HCT116 (cell line): ENCODE results near the gene EHD1. TPM values are rescaled to one million over a fixed set of nuclear protein-coding genes. Genes with fewer than 3 reads are reported as not detected.

Source experiments
- ATAC-seq: fragments of 200-7000 bp; cut with Tn5 transposase; 2 replicates; pipeline ENCODE4 v1.9.1; 2020; ENCODE audit warnings: mild to moderate bottlenecking, moderate library complexity
- BruUV-seq: library from RNA; stranded (reverse); fragments of 400-500 nt; replicated peaks from 2 replicates; lab custom pipeline; 2021; lab: Mats Ljungman, UMichigan
- CTCF ChIA-PET: fragments of 300-600 bp; sonication (Branson Sonifier 250); formaldehyde crosslinking; loops from one replicate; lab custom pipeline; 2021; ENCODE audit warnings: antibody characterized with exemption; lab: Charles Lee
- POLR2A ChIA-PET: fragments of 300-600, 350-600 bp; sonication (Branson Sonifier 250); formaldehyde crosslinking; loops from one replicate; lab custom pipeline; 2021; ENCODE audit warnings: antibody characterized with exemption; lab: Charles Lee
- RAD21 ChIA-PET, 2 experiments: fragments of 300-600 bp; sonication (Branson Sonifier 250); formaldehyde crosslinking; loops; one replicate each; lab custom pipeline; 2023; ENCODE audit warnings: low total read pairs in 2 of 2; ENCODE audit not compliant: uncharacterized antibody in 2 of 2, unreplicated experiment in 2 of 2, low non-redundant PET in 1 of 2; lab: Charles Lee
- DNase-seq: peaks from one replicate; pipeline ENCODE4 v3.0.0-alpha.2; 2010; ENCODE audit warnings: low read depth, low spot score
- H2AFZ ChIP-seq: fragments of 200-600 bp; shearing (Covaris generic), sonication (generic); 2 replicates; pipeline ENCODE4 v1.6.1; 2017; ENCODE audit warnings: low read depth, mixed run types, mixed read lengths, antibody characterized with exemption, low read length; ENCODE audit not compliant: poor library complexity, severe bottlenecking
- H3K27ac ChIP-seq: 2 replicates; pipeline ENCODE4 v1.5.1; 2012; ENCODE audit warnings: low read depth, low read length
- H3K27me3 ChIP-seq: fragments of 200-600 bp; sonication (generic); 2 replicates; pipeline ENCODE4 v1.6.1; 2016; ENCODE audit warnings: mixed run types, low read length, mixed read lengths; ENCODE audit not compliant: insufficient read depth
- H3K36me3 ChIP-seq, 2 experiments: fragments of 200-500 bp in 1 of 2; fragments of 200-600 bp in 1 of 2; sonication (Bioruptor generic) in 1 of 2; sonication (generic) in 1 of 2; 2 replicates each; pipeline versions ENCODE4 v1.5.1 to v1.6.1; 2014 to 2016; ENCODE audit warnings: low read length in 2 of 2, inconsistent platforms in 1 of 2, mixed read lengths in 1 of 2, mixed run types in 1 of 2; ENCODE audit not compliant: insufficient read depth in 2 of 2, control insufficient read depth in 1 of 2
- H3K4me1 ChIP-seq, 2 experiments: fragments of 200-600 bp in 1 of 2; sonication (generic) in 1 of 2; 2 replicates each; pipeline versions ENCODE4 v1.5.1 to v1.6.1; 2012 to 2017; ENCODE audit warnings: low read length in 2 of 2, inconsistent platforms in 1 of 2, mild to moderate bottlenecking in 1 of 2, mixed read lengths in 1 of 2, mixed run types in 1 of 2, moderate library complexity in 1 of 2; ENCODE audit not compliant: insufficient read depth in 2 of 2, control insufficient read depth in 1 of 2
- H3K4me2 ChIP-seq: fragments of 200-600 bp; sonication (generic); 2 replicates; pipeline ENCODE4 v1.6.1; 2017; ENCODE audit warnings: mixed run types, low read length, mixed read lengths
- H3K4me3 ChIP-seq, 2 experiments: fragments of 200-600 bp in 1 of 2; sonication (generic) in 1 of 2; replicated peaks in 1 of 2; 2 replicates each; pipeline ENCODE4 v1.5.1; 2011 to 2016; ENCODE audit warnings: low read length in 2 of 2, control low read depth in 1 of 2, low read depth in 1 of 2, mild to moderate bottlenecking in 1 of 2, mixed read lengths in 1 of 2, mixed run types in 1 of 2
- H3K79me2 ChIP-seq: fragments of 200-600 bp; sonication (generic); 2 replicates; pipeline ENCODE4 v1.6.1; 2017; ENCODE audit warnings: mild to moderate bottlenecking, mixed run types, low read length, moderate library complexity, mixed read lengths; ENCODE audit not compliant: insufficient read depth
- H3K9ac ChIP-seq: fragments of 200-600 bp; sonication (generic); 2 replicates; pipeline ENCODE4 v1.6.1; 2016; ENCODE audit warnings: low read length, mixed read lengths
- H3K9me2 ChIP-seq: fragments of 200-600 bp; sonication (generic), shearing (Covaris generic); 2 replicates; pipeline ENCODE4 v1.6.1; 2017; ENCODE audit warnings: mixed run types, mild to moderate bottlenecking, moderate library complexity; ENCODE audit not compliant: insufficient read depth
- H3K9me3 ChIP-seq, 2 experiments: fragments of 200-500 bp in 1 of 2; fragments of 200-600 bp in 1 of 2; sonication (Bioruptor generic) in 1 of 2; sonication (generic) in 1 of 2; 2 replicates each; pipeline ENCODE4 v1.6.1; 2014 to 2017; ENCODE audit warnings: low read length in 2 of 2, mixed read lengths in 2 of 2, inconsistent platforms in 1 of 2, low read depth in 1 of 2, mild to moderate bottlenecking in 1 of 2, mixed run types in 1 of 2, moderate library complexity in 1 of 2; ENCODE audit not compliant: control insufficient read depth in 1 of 2, insufficient read depth in 1 of 2
- H4K20me1 ChIP-seq: fragments of 200-600 bp; sonication (generic), shearing (Covaris generic); 2 replicates; pipeline ENCODE4 v1.6.1; 2017; ENCODE audit warnings: mixed run types, mild to moderate bottlenecking, moderate library complexity; ENCODE audit not compliant: insufficient read depth
- CBX3 ChIP-seq: IDR thresholded peaks from 2 replicates; pipeline ENCODE4 v1.6.1; 2012; ENCODE audit warnings: low read depth
- CEBPB ChIP-seq: IDR thresholded peaks from 2 replicates; pipeline ENCODE4 v1.6.1; 2012; ENCODE audit warnings: low read depth
- CTCF ChIP-seq, 3 experiments: fragments of 200-600 bp in 1 of 3; sonication (generic) in 1 of 3; IDR thresholded peaks in 2 of 3; conservative IDR thresholded peaks in 1 of 3; 2 replicates each; pipeline ENCODE4 v1.5.1; 2012 to 2017; ENCODE audit warnings: low read depth in 2 of 3, low read length in 2 of 3, antibody characterized with exemption in 1 of 3, borderline replicate concordance in 1 of 3, control low read depth in 1 of 3, mild to moderate bottlenecking in 1 of 3, mixed read lengths in 1 of 3, mixed run types in 1 of 3, moderate library complexity in 1 of 3; ENCODE audit not compliant: insufficient read depth in 1 of 3
- EGR1 ChIP-seq: IDR thresholded peaks from 2 replicates; pipeline ENCODE4 v1.6.1; 2012; ENCODE audit warnings: low read depth
- FOSL1 ChIP-seq: IDR thresholded peaks from 2 replicates; pipeline ENCODE4 v1.6.1; 2012; ENCODE audit warnings: low read depth
- POLR2A ChIP-seq: IDR thresholded peaks from 2 replicates; pipeline ENCODE4 v1.7.0; 2011; ENCODE audit warnings: borderline replicate concordance; ENCODE audit not compliant: insufficient read depth, insufficient read length; ENCODE audit errors: extremely low read depth
- POLR2AphosphoS5 ChIP-seq: IDR thresholded peaks from 2 replicates; pipeline ENCODE4 v1.6.1; 2011; ENCODE audit warnings: mild to moderate bottlenecking, low read depth, low read length, moderate library complexity
- RAD21 ChIP-seq: IDR thresholded peaks from 2 replicates; pipeline ENCODE4 v1.6.1; 2012; ENCODE audit warnings: low read depth, mild to moderate bottlenecking
- SIN3A ChIP-seq: IDR thresholded peaks from 2 replicates; pipeline ENCODE4 v1.6.1; 2012; ENCODE audit warnings: low read depth
- SP1 ChIP-seq: IDR thresholded peaks from 2 replicates; pipeline ENCODE4 v1.6.1; 2012; ENCODE audit warnings: low read depth
- SRF ChIP-seq: IDR thresholded peaks from 2 replicates; pipeline ENCODE4 v1.6.1; 2012; ENCODE audit warnings: low read depth
- YY1 ChIP-seq: IDR thresholded peaks from 2 replicates; pipeline ENCODE4 v1.6.1; 2011; ENCODE audit warnings: low read length, low read depth, moderate library complexity, mild to moderate bottlenecking; ENCODE audit not compliant: insufficient replicate concordance; ENCODE audit errors: extremely low read depth
- intact Hi-C: fragments of 100-400 bp; cut with micrococcal nuclease; formaldehyde crosslinking; loops from 2 replicates; pipeline ENCODE4 v1.10.0; 2022
- total RNA-seq: library from RNA; stranded (reverse); gene quantifications from one replicate; pipeline ENCODE4 v1.2.1, GENCODE V29; 2021; ENCODE audit not compliant: unreplicated experiment
- TF ChIP-seq, protein P1 (sequence below): IDR thresholded peaks from 2 replicates; pipeline ENCODE4 v1.6.1; 2012

Gene EHD1
- total RNA-seq, 1 experiment from 2014 or later: 48.1 TPM

DNA sequence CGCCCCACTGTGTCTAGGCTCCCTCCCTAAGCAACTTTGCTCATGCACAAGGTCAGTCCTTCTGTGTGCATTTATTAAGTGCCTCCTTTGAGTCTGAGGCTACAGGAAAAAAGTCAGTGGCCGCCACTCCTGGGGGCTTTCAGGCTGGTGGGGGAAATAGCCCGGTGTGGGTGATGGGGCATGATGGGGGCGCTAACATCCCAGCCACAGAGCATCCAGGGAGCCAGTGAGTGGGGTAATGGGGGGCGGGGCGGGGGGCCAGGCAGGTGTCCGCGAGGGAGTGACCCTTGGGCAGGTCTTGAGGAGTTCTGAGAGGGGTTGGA lies 9.9 kb upstream of the EHD1 start:
- H3K9me2 ChIP-seq: no peaks in the 10 kb centered on the region
- no peaks in the 10 kb centered on the region for H3K79me2 ChIP-seq
- TF ChIP-seq CEBPB: no peak
- no peak for TF ChIP-seq RAD21
- TF ChIP-seq SP1: no peak
- TF ChIP-seq FOSL1: no peak
- TF ChIP-seq, protein P1, sequence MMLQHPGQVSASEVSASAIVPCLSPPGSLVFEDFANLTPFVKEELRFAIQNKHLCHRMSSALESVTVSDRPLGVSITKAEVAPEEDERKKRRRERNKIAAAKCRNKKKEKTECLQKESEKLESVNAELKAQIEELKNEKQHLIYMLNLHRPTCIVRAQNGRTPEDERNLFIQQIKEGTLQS: no peak
- TF ChIP-seq YY1: no peak
- TF ChIP-seq CBX3: no peak
- TF ChIP-seq POLR2A: no peak
- no peak for TF ChIP-seq CTCF (IDR thresholded peaks at IDR 0.05 in 2 of 3, conservative IDR thresholded peaks at IDR 0.05 in 1 of 3; ENCODE audit: borderline replicate concordance in 1 of 3, insufficient read depth in 1 of 3, low read depth in 2 of 3, low read length in 2 of 3)
- TF ChIP-seq EGR1: no peak
- TF ChIP-seq SIN3A: no peak
- no peak for TF ChIP-seq SRF
- no peak for TF ChIP-seq POLR2AphosphoS5
- ChIA-PET POLR2A (interaction anchor here (1.0 to 1.4 kb wide), 2 partner anchors 33 to 39 kb away, joined by 3 to 9 read pairs; no protein-coding TSS in a partner anchor), RAD21 (interaction anchor here (0.7 to 1.2 kb wide), 3 partner anchors 40 to 41 kb away, joined by 3 to 4 read pairs (median 3); no protein-coding TSS in a partner anchor), CTCF (interaction anchor here (0.6 to 10.8 kb wide), 17 partner anchors 9 to 119 kb away, joined by 3 to 112 read pairs (median 4); partner anchors contain the start of genes BATF2, CDC42BPG, EHD1 and PPP2R5B)
- H4K20me1 ChIP-seq: no peaks in the 10 kb centered on the region
- no peak for DNase-seq
- H3K9me3 ChIP-seq: no peaks in the 10 kb centered on the region
- peak overlapping the region; percentile 99 for H2AFZ ChIP-seq
- no peaks in the 10 kb centered on the region for H3K36me3 ChIP-seq
- H3K4me3 ChIP-seq: peak overlapping the region in 1 of 2 experiments; percentile 51; a peak in 3 of 4 replicates
- BruUV-seq: no TSS peak
- no peak for ATAC-seq
- peak overlapping the region; percentile 40; the same call in 1 of the 2 replicates for H3K27ac ChIP-seq
- H3K27me3 ChIP-seq: no peaks in the 10 kb centered on the region
- H3K4me2 ChIP-seq: peak overlapping the region; percentile 89
- peaks cover 7 to 34% of the 10 kb centered on the region in 2 experiments; a peak in 3 of 4 replicates for H3K4me1 ChIP-seq
- intact Hi-C loops: loop anchor here (5.0 kb wide), 1 partner anchor 101 kb away; no protein-coding TSS in a partner anchor
- peak overlapping the region; percentile 54 for H3K9ac ChIP-seq
